HUES6 (cell line): ENCODE data around the gene RNPC3.
"Not testable (repeated sequence)": the region's sequence is repeated elsewhere in the genome, so short reads cannot be mapped to it uniquely, and the experiment has no call there.

Source experiments
- H3K27ac ChIP-seq: 2 replicates; pipeline ENCODE4 v1.7.0; 2013; ENCODE audit warnings: low read depth, mild to moderate bottlenecking, low read length, inconsistent platforms
- H3K27me3 ChIP-seq: 2 replicates; pipeline ENCODE4 v1.6.1; 2013; ENCODE audit warnings: low read length; ENCODE audit not compliant: control insufficient read depth, insufficient read depth
- H3K36me3 ChIP-seq: 2 replicates; pipeline ENCODE4 v1.6.1; 2013; ENCODE audit warnings: low read length; ENCODE audit not compliant: control insufficient read depth, insufficient read depth
- H3K4me1 ChIP-seq: 2 replicates; pipeline ENCODE4 v1.6.1; 2013; ENCODE audit warnings: low read length; ENCODE audit not compliant: control insufficient read depth, insufficient read depth
- H3K4me3 ChIP-seq: 2 replicates; pipeline ENCODE4 v1.5.1; 2013; ENCODE audit warnings: low read depth, low read length
- H3K9ac ChIP-seq: one replicate; pipeline ENCODE4 v1.6.1; 2013; ENCODE audit warnings: mild to moderate bottlenecking, low read length
- H3K9me3 ChIP-seq: 2 replicates; pipeline ENCODE4 v1.6.1; 2013; ENCODE audit warnings: low read depth, low read length; ENCODE audit not compliant: control insufficient read depth, insufficient read depth

Gene RNPC3

DNA sequence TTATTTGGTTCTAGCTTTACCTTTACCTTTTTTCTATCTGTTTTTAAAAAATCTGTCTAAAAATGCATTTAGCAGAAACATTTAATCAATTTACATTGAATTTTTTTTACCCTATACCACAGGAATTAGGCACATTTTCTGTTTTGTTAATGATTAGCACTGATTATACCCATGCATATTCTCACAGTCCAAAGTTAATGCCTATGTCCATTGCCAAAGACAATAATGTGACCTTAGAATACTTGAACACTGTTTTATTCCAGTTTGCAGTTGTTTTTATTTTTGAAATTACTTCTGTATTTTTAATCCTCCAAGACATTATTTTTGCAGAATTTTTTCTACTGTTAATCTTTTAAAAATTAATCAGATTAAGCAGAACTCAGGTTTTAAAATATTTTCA, 34.9 kb downstream of the RNPC3 start:
- H3K36me3 ChIP-seq: 0 out of 2 replicates have a peak, but pooled peaks cover 2% of the 10 kb centered on the region
- no peak overlapping the region for H3K4me3 ChIP-seq

DNA sequence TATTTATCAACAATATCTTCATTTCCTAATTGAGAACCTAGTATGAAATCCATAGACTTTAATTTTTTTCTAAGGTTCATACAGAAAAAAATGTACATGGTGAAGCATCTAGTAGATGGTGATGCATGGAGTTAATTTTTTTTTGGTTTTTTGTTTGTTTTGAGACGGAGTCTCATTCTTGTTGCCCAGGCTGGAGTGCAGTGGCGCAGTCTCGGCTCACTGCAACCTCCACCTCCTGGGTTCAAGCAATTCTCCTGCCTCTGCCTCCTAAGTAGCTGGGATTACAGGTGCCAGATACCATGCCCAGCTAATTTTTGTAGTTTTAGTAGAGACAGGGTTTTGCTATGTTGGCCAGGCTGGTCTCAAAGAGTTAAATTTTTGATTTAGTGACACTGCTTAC, 35.6 kb downstream of the RNPC3 start:
- not testable (repeated sequence) for H3K27me3 ChIP-seq, H3K9ac ChIP-seq, H3K4me3 ChIP-seq, H3K9me3 ChIP-seq, H3K27ac ChIP-seq, H3K4me1 ChIP-seq, H3K36me3 ChIP-seq

More for the DNA sequence above, 34.9 kb downstream of the RNPC3 start:
- no peak overlapping the region for H3K9ac ChIP-seq
- H3K4me1 ChIP-seq: no peaks in the 10 kb centered on the region
- H3K27me3 ChIP-seq: no peaks in the 10 kb centered on the region
- H3K27ac ChIP-seq: no peak overlapping the region
- H3K9me3 ChIP-seq: no peaks in the 10 kb centered on the region

- no peak overlapping the region for H3K9ac ChIP-seq
- H3K4me3 ChIP-seq: no peak overlapping the region
- no peaks in the 10 kb centered on the region for H3K4me1 ChIP-seq
- no peak overlapping the region for H3K27ac ChIP-seq
- H3K36me3 ChIP-seq: no peaks in the 10 kb centered on the region
- no peaks in the 10 kb centered on the region for H3K27me3 ChIP-seq
- no peaks in the 10 kb centered on the region for H3K9me3 ChIP-seq
These were observed 36.3 kb downstream of the RNPC3 start for GRCh38 chr1:103561643-103562395.

- H3K27ac ChIP-seq: no peak overlapping the region
- H3K27me3 ChIP-seq: no peaks in the 10 kb centered on the region
- no peak overlapping the region for H3K9ac ChIP-seq
- no peaks in the 10 kb centered on the region for H3K4me1 ChIP-seq
- H3K9me3 ChIP-seq: no peaks in the 10 kb centered on the region
- no peaks in the 10 kb centered on the region for H3K36me3 ChIP-seq
- H3K4me3 ChIP-seq: no peak overlapping the region
These were observed 37.6 kb downstream of the RNPC3 start for GRCh38 chr1:103563056-103563455.

GRCh38 chr1:103569493-103569892, 44.0 kb downstream of the RNPC3 start:
- Histone ChIP-seq H3K9ac (no peak overlapping the region), H3K4me3 (no peak overlapping the region), H3K27ac (no peak overlapping the region), H3K36me3 (no peaks in the 10 kb centered on the region), H3K9me3 (peaks cover 4% of the 10 kb centered on the region; the same call in 1 of the 2 replicates), H3K4me1 (no peaks in the 10 kb centered on the region), H3K27me3 (no peaks in the 10 kb centered on the region)

DNA sequence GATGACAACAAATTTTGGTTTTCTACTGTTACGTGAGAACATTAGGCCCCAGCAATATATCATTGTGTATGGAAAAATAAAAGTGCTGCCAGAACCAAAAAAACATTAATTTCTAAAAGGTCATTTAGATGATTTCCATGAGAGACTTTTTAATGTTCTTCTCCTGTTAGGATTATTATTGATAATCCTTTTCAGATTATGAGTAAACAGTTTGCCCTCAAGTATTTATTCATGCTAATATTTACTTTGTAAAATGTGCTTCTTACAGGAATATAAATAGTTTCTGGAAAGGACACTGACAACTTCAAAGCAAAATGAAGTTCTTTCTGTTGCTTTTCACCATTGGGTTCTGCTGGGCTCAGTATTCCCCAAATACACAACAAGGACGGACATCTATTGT, 45.8 kb downstream of the RNPC3 start, which contains the start of gene AMY2B:
TSS of gene AMY2B (plus strand) at position 301 of the 400 bp plus-strand sequence. CDS start at position 315, 14 bp downstream.
- H3K4me3 ChIP-seq, H3K4me1 ChIP-seq, H3K27me3 ChIP-seq, H3K27ac ChIP-seq, H3K9ac ChIP-seq, H3K36me3 ChIP-seq, H3K9me3 ChIP-seq: not testable (repeated sequence)

DNA sequence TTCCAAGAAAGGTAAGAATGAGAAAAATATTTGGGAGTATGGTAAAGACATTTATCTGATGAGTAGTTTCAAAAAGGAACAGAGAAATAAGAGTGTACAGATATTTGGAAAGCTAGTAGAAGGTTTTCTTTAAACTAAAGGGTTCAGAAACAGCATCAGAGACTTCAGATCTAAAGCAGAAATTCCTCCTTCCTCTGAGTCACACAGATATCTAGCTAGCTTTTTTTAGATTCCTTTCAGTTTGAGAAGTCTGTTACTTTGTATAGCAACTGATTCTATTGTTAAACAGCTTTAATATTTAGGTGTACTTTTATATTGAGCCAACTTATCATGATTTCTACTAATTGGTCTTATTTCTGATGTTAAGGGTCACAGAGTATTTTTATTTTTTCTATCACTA, 50.6 kb downstream of the RNPC3 start:
- no peaks in the 10 kb centered on the region for H3K27me3 ChIP-seq
- H3K4me3 ChIP-seq: no peak overlapping the region
- H3K9me3 ChIP-seq: no peaks in the 10 kb centered on the region
- no peak overlapping the region for H3K27ac ChIP-seq
- H3K9ac ChIP-seq: no peak overlapping the region
- no peaks in the 10 kb centered on the region for H3K36me3 ChIP-seq
- no peaks in the 10 kb centered on the region for H3K4me1 ChIP-seq

DNA sequence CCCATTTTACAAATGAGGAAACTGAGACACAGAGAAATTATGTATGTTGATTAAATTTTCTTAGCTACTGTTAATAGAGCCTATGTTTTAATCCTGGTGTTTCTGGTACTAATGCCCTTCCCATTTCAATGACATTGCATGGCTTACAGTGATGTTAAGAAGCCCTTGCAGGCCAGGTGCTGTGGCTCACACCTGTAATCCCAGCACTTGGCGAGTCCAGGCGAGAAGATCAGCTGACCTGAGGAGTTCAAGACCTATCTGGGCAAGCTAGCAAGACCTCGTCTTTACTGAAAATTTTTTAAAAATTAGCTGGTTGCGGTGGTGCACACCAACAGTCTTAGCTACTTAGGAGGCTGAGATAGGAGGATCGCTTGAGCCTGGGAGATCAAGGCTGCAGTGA, 51.3 kb downstream of the RNPC3 start:
- H3K27me3 ChIP-seq, H3K9ac ChIP-seq, H3K36me3 ChIP-seq, H3K9me3 ChIP-seq, H3K27ac ChIP-seq, H3K4me1 ChIP-seq, H3K4me3 ChIP-seq: not testable (repeated sequence)

DNA sequence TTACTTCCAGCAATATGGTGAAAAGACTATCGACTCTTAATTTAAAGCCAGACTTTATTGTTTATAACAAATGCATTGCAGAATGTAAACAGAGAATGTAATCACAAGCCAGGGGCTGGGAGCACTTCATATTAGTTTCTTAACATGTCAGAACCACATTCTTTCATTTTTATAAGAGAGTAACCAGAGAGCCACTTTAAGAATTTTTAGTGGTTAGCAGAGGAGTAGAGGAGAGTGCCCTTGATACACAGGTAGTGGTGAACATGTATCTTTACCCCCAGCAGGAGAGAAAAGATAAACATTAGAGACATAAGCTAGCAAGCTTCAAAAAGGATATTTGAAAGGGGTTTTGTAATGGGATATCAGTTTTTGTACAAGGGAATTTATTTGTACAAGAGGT, 57.0 kb downstream of the RNPC3 start:
- no peaks in the 10 kb centered on the region for H3K36me3 ChIP-seq
- no peak overlapping the region for H3K27ac ChIP-seq
- H3K4me1 ChIP-seq: no peaks in the 10 kb centered on the region
- no peak overlapping the region for H3K9ac ChIP-seq
- no peak overlapping the region for H3K4me3 ChIP-seq
- H3K27me3 ChIP-seq: no peaks in the 10 kb centered on the region
- H3K9me3 ChIP-seq: 0 out of 2 replicates have a peak, but pooled peaks cover under 1% of the 10 kb centered on the region

DNA sequence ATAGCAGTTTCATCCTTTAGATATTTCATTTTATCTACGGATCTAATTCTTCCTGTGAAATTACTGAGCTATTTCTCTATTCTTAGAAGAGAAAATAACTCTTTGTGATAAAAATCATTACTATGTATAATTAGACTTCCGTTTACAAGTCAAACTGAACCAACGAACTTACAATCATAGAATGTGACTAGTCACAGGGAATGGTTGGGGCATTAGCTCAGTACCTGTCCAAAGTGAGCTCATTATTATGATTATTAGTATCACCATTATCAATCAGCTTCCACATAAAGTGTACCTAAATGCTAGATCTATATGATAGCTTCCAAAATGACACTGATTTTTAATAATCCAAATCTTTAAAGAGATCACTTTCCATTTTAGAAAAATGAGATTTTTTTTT, 58.4 kb downstream of the RNPC3 start:
- no peak overlapping the region for H3K4me3 ChIP-seq

DNA sequence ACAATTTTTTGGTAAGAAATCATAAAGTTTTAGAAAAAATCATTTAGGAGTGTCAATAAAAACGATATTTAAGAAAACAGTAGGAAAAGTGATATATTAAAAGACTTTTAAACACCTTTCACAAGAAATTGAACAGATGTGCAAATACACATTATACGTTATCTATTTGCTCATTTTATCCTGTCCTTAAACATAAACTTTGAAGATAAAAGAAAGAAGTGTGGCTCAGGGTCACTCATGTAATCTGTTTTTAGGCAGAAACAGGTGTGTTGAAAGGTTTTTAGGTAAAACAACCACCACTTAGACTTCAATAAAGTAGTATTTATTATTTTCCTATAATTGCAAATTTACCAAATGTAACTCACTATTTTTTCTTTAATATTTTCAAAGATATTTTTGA, 59.0 kb downstream of the RNPC3 start:
- no peak overlapping the region for H3K9ac ChIP-seq
- H3K9me3 ChIP-seq: peaks cover 21% of the 10 kb centered on the region
- H3K4me1 ChIP-seq: no peaks in the 10 kb centered on the region
- no peak overlapping the region for H3K4me3 ChIP-seq
- H3K27me3 ChIP-seq: no peaks in the 10 kb centered on the region
- H3K27ac ChIP-seq: no peak overlapping the region
- H3K36me3 ChIP-seq: no peaks in the 10 kb centered on the region

More for the DNA sequence above, 58.4 kb downstream of the RNPC3 start:
- H3K27me3 ChIP-seq: no peaks in the 10 kb centered on the region
- H3K9me3 ChIP-seq: peaks cover 15% of the 10 kb centered on the region
- H3K9ac ChIP-seq: no peak overlapping the region
- no peaks in the 10 kb centered on the region for H3K36me3 ChIP-seq
- no peaks in the 10 kb centered on the region for H3K4me1 ChIP-seq
- H3K27ac ChIP-seq: no peak overlapping the region
